ENCODE results near the gene NFE2L1. TPM values are rescaled to one million over a fixed set of nuclear protein-coding genes. Genes with fewer than 3 reads are reported as not detected.

The NFE2L1 gene
- total and polyA plus RNA-seq, 9 of the 15 experiments (the other 6 are each of a cell fraction or from before 2014, with no cell fraction given) = 2.0 to 68.6 (median 39.7) TPM

DNA sequence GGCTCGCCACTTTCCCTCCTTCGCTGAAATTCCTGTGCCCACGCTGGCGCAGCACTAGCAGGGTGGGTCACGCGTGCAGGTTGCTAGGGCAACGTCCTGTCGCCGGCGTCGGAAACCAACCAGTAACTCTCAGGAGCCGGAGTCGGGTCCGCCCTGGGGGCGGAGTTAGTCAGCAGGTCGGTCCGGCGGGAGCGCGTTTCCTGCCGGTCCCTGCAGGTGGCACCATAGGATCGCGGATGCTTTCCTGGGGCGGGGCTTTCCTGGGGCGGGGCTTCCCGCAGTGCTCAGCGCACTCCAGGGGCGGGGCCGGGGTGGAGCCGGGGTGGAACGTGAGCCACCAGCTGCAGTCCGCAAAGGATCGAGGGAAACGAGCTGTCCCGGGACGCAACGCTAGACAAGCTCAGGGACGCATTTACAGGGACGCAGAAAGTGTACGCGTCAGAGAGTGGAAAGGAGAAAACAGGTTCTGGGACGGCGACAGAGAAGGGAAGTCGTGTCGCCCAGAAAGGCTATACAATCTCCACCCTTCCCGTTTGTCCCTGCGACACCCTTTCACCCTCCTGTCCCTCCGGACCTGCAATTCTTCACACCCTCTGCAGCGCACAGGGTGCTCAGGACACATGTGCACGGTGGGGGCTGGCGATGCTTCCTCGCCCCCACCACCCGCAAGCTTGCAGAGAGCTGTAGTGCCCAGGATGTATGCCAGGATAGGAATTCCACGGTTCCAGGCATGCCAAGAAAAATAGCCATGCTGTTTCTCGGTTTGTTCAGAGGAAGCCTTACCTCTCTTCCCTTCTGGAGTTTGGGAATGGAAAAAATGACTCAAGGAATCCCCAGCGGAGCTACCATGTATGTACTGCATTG is 22.9 kb upstream of the NFE2L1 start:
- Histone ChIP-seq H3K9ac (ENCODE audit: insufficient read depth in 1 of 2, low read depth in 2 of 2, low read length in 2 of 2) (peak overlapping the region; percentile 3 to 87; a peak in 3 of 4 replicates), H3K9me1 (ENCODE audit: control insufficient read depth, insufficient read depth, low read length) (no peaks in the 10 kb centered on the region), H3K4me2 (ENCODE audit: insufficient read depth, low read length) (peak overlapping the region; percentile 97), H3K27me3 (ENCODE audit: control insufficient read depth in 2 of 2, insufficient read depth in 2 of 2, low read length in 2 of 2) (no peaks in the 10 kb centered on the region), H3K27ac (ENCODE audit: extremely low read depth, low read depth, low read length) (peak overlapping the region; percentile 8; the same call in 1 of the 3 replicates), H2AFZ (ENCODE audit: low read depth, low read length) (peak overlapping the region; percentile 99), H3K79me2 (ENCODE audit: control insufficient read depth, insufficient read depth, low read length) (no peaks in the 10 kb centered on the region), H3K4me3 (peak overlapping the region; percentile 41), H3K9me3 (replicated peaks; ENCODE audit: control insufficient read depth, insufficient read depth, low read depth, low read length) (no peaks in the 10 kb centered on the region), H4K20me1 (replicated peaks; ENCODE audit: control insufficient read depth, insufficient read depth, low read length) (no peaks in the 10 kb centered on the region), H3K36me3 (ENCODE audit: control insufficient read depth, insufficient read depth, low read length) (no peaks in the 10 kb centered on the region), H3K4me1 (replicated peaks in 1 of 2; ENCODE audit: control insufficient read depth in 2 of 2, insufficient read depth in 2 of 2, low read length in 2 of 2) (peaks cover 23 to 39% of the 10 kb centered on the region in 2 experiments; a peak in 4 of 5 replicates)
- peak; percentile 92 for FAIRE-seq
- intact Hi-C loops (cut with micrococcal nuclease) (loop anchor here (2.0 to 10.0 kb wide), 2 partner anchors 24 to 230 kb away; partner anchors contain the start of gene NFE2L1), in situ Hi-C loops (cut with MboI) (loop anchor here (5.0 kb wide), 2 partner anchors 42 to 117 kb away; no protein-coding TSS in a partner anchor)
- peak; percentile 95 to 97 (median 96) for DNase-seq (ENCODE audit: extremely low read depth in 1 of 4, low spot score in 3 of 4)
- no TSS peak for BruUV-seq (replicated peaks)
- peak; percentile 94 for ATAC-seq
- under 1% methylated on average over 43 of the region's 56 CpGs for WGBS (ENCODE audit: insufficient coverage, low coverage, missing lambda C conversion rate)
- ChIA-PET POLR2A (interaction anchor here (0.6 to 2.1 kb wide), 6 partner anchors 23 to 194 kb away, joined by 3 to 16 read pairs (median 3); partner anchors contain the start of genes LRRC46, MRPL10 and NFE2L1), CTCF (ENCODE audit: low intra/inter-chr PET ratio) (interaction anchor here (0.6 to 4.7 kb wide), 12 partner anchors 23 to 1821 kb away, joined by 3 to 54 read pairs (median 3); partner anchors contain the start of genes NFE2L1 and SP2)
- TF ChIP-seq DPF2 (IDR thresholded peaks at IDR 0.05) = no peak
- TF ChIP-seq, protein P1, sequence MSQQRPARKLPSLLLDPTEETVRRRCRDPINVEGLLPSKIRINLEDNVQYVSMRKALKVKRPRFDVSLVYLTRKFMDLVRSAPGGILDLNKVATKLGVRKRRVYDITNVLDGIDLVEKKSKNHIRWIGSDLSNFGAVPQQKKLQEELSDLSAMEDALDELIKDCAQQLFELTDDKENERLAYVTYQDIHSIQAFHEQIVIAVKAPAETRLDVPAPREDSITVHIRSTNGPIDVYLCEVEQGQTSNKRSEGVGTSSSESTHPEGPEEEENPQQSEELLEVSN (IDR thresholded peaks at IDR 0.05; ENCODE audit: borderline replicate concordance in 1 of 2, extremely low read depth in 1 of 2, insufficient read depth in 1 of 2, insufficient read length in 1 of 2, low read depth in 1 of 2, low read length in 1 of 2, poor library complexity in 1 of 2, severe bottlenecking in 1 of 2) = peak; percentile 76 to 78
- TF ChIP-seq CTBP1 (IDR thresholded peaks at IDR 0.05; ENCODE audit: borderline replicate concordance) = peak; percentile 17
- TF ChIP-seq ZSCAN32 (CRISPR knock-in tag; IDR thresholded peaks at IDR 0.05) = no peak
- TF ChIP-seq, protein P2, sequence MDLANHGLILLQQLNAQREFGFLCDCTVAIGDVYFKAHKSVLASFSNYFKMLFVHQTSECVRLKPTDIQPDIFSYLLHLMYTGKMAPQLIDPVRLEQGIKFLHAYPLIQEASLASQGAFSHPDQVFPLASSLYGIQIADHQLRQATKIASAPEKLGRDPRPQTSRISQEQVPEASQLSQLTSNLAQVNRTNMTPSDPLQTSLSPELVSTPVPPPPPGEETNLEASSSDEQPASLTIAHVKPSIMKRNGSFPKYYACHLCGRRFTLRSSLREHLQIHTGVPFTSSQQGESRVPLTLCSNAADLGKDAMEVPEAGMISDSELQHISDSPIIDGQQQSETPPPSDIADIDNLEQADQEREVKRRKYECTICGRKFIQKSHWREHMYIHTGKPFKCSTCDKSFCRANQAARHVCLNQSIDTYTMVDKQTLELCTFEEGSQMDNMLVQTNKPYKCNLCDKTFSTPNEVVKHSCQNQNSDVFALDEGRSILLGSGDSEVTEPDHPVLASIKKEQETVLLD (IDR thresholded peaks at IDR 0.05) = peak; percentile 48; the same call in 1 of the 2 replicates
- TF ChIP-seq, protein P3, sequence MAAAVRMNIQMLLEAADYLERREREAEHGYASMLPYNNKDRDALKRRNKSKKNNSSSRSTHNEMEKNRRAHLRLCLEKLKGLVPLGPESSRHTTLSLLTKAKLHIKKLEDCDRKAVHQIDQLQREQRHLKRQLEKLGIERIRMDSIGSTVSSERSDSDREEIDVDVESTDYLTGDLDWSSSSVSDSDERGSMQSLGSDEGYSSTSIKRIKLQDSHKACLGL (CRISPR knock-in tag; IDR thresholded peaks at IDR 0.05; ENCODE audit: borderline replicate concordance, poor library complexity, severe bottlenecking) = peak; percentile 63
- 0 out of 2 replicates have a peak, but pooled peaks have one; percentile 43 for TF ChIP-seq BCOR (IDR thresholded peaks at IDR 0.05)
- TF ChIP-seq ZBED1 (IDR thresholded peaks at IDR 0.05) = peak; percentile 30; the same call in 1 of the 2 replicates
- TF ChIP-seq, protein P4, sequence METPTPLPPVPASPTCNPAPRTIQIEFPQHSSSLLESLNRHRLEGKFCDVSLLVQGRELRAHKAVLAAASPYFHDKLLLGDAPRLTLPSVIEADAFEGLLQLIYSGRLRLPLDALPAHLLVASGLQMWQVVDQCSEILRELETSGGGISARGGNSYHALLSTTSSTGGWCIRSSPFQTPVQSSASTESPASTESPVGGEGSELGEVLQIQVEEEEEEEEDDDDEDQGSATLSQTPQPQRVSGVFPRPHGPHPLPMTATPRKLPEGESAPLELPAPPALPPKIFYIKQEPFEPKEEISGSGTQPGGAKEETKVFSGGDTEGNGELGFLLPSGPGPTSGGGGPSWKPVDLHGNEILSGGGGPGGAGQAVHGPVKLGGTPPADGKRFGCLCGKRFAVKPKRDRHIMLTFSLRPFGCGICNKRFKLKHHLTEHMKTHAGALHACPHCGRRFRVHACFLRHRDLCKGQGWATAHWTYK (CRISPR knock-in tag; IDR thresholded peaks at IDR 0.05) = no peak
- peak; percentile 98 for TF ChIP-seq RFX1 (IDR thresholded peaks at IDR 0.05)
- TF ChIP-seq, protein P5, sequence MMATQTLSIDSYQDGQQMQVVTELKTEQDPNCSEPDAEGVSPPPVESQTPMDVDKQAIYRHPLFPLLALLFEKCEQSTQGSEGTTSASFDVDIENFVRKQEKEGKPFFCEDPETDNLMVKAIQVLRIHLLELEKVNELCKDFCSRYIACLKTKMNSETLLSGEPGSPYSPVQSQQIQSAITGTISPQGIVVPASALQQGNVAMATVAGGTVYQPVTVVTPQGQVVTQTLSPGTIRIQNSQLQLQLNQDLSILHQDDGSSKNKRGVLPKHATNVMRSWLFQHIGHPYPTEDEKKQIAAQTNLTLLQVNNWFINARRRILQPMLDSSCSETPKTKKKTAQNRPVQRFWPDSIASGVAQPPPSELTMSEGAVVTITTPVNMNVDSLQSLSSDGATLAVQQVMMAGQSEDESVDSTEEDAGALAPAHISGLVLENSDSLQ (IDR thresholded peaks at IDR 0.05) = peak; percentile 96
- TF ChIP-seq ZNF140 (CRISPR knock-in tag; IDR thresholded peaks at IDR 0.05) = no peak
- TF ChIP-seq FOXA3 (CRISPR knock-in tag; conservative IDR thresholded peaks at IDR 0.05 in 1 of 2, IDR thresholded peaks at IDR 0.05 in 1 of 2) = 0 out of 4 replicates have a peak, but pooled peaks of 1 of the 2 experiments have one; percentile 28
